ENCODE data around the gene PHLDB3.

PHLDB3 gene

GRCh38 chr19:43489979-43490599, 14.5 kb downstream of the PHLDB3 start:
- no peaks in the 10 kb centered on the region for H3K27me3 ChIP-seq (replicated peaks; ENCODE audit: control insufficient read depth, insufficient read depth, low read length)
- H3K36me3 ChIP-seq (ENCODE audit: control insufficient read depth, insufficient read depth, low read length) = peaks cover under 1% of the 10 kb centered on the region; the same call in 1 of the 2 replicates
- no peak for TF ChIP-seq CTCF (IDR thresholded peaks at IDR 0.05; ENCODE audit: insufficient read depth, low read length, poor library complexity, severe bottlenecking)
- no peak for DNase-seq (ENCODE audit: extremely low read depth, insufficient read length)
- H3K4me3 ChIP-seq (replicated peaks; ENCODE audit: low read depth, low read length) = no peak overlapping the region

GRCh38 chr19:43489310-43489709, 15.2 kb downstream of the PHLDB3 start:
- Histone ChIP-seq H3K4me3 (replicated peaks; ENCODE audit: low read depth, low read length) (no peak overlapping the region), H3K36me3 (ENCODE audit: control insufficient read depth, insufficient read depth, low read length) (no peaks in the 10 kb centered on the region), H3K27me3 (replicated peaks; ENCODE audit: control insufficient read depth, insufficient read depth, low read length) (no peaks in the 10 kb centered on the region)
- DNase-seq (ENCODE audit: extremely low read depth, insufficient read length) = no peak
- TF ChIP-seq CTCF (IDR thresholded peaks at IDR 0.05; ENCODE audit: insufficient read depth, low read length, poor library complexity, severe bottlenecking) = no peak

GRCh38 chr19:43488179-43488578, 16.4 kb downstream of the PHLDB3 start:
- no peaks in the 10 kb centered on the region for H3K27me3 ChIP-seq (replicated peaks; ENCODE audit: control insufficient read depth, insufficient read depth, low read length)
- no peaks in the 10 kb centered on the region for H3K36me3 ChIP-seq (ENCODE audit: control insufficient read depth, insufficient read depth, low read length)
- no peak for TF ChIP-seq CTCF (IDR thresholded peaks at IDR 0.05; ENCODE audit: insufficient read depth, low read length, poor library complexity, severe bottlenecking)
- no peak overlapping the region for H3K4me3 ChIP-seq (replicated peaks; ENCODE audit: low read depth, low read length)
- DNase-seq (ENCODE audit: extremely low read depth, insufficient read length) = no peak

- DNase-seq (ENCODE audit: extremely low read depth, insufficient read length) = no peak
Measured at GRCh38 chr19:43486412-43486811, 18.1 kb downstream of the PHLDB3 start.

GRCh38 chr19:43485951-43486350, 18.6 kb downstream of the PHLDB3 start:
- no peak overlapping the region for H3K4me3 ChIP-seq (replicated peaks; ENCODE audit: low read depth, low read length)

More at GRCh38 chr19:43486412-43486811, 18.1 kb downstream of the PHLDB3 start:
- Histone ChIP-seq H3K4me3 (replicated peaks; ENCODE audit: low read depth, low read length) (no peak overlapping the region), H3K36me3 (ENCODE audit: control insufficient read depth, insufficient read depth, low read length) (no peaks in the 10 kb centered on the region), H3K27me3 (replicated peaks; ENCODE audit: control insufficient read depth, insufficient read depth, low read length) (no peaks in the 10 kb centered on the region)
- no peak for TF ChIP-seq CTCF (IDR thresholded peaks at IDR 0.05; ENCODE audit: insufficient read depth, low read length, poor library complexity, severe bottlenecking)

More at GRCh38 chr19:43485951-43486350, 18.6 kb downstream of the PHLDB3 start:
- TF ChIP-seq CTCF (IDR thresholded peaks at IDR 0.05; ENCODE audit: insufficient read depth, low read length, poor library complexity, severe bottlenecking) = no peak
- Histone ChIP-seq H3K27me3 (replicated peaks; ENCODE audit: control insufficient read depth, insufficient read depth, low read length) (no peaks in the 10 kb centered on the region), H3K36me3 (ENCODE audit: control insufficient read depth, insufficient read depth, low read length) (no peaks in the 10 kb centered on the region)
- DNase-seq (ENCODE audit: extremely low read depth, insufficient read length) = no peak
